Measurements from ENCODE around the gene JDP2. TPM values are rescaled to one million over a fixed set of nuclear protein-coding genes. Genes with fewer than 3 reads are reported as not detected.

JDP2 gene
- total RNA-seq, 2 donors from 2014 or later: 81.8 to 100 TPM

- H3K4me1 ChIP-seq (ENCODE audit: control insufficient read depth in 1 of 2, low read depth in 2 of 2): peaks cover 7 to 11% of the 10 kb centered on the region in 2 donors
- H3K27ac ChIP-seq: no peak overlapping the region
- H3K27me3 ChIP-seq (replicated peaks; ENCODE audit: insufficient read depth): no peaks in the 10 kb centered on the region
- TF ChIP-seq, protein P1, sequence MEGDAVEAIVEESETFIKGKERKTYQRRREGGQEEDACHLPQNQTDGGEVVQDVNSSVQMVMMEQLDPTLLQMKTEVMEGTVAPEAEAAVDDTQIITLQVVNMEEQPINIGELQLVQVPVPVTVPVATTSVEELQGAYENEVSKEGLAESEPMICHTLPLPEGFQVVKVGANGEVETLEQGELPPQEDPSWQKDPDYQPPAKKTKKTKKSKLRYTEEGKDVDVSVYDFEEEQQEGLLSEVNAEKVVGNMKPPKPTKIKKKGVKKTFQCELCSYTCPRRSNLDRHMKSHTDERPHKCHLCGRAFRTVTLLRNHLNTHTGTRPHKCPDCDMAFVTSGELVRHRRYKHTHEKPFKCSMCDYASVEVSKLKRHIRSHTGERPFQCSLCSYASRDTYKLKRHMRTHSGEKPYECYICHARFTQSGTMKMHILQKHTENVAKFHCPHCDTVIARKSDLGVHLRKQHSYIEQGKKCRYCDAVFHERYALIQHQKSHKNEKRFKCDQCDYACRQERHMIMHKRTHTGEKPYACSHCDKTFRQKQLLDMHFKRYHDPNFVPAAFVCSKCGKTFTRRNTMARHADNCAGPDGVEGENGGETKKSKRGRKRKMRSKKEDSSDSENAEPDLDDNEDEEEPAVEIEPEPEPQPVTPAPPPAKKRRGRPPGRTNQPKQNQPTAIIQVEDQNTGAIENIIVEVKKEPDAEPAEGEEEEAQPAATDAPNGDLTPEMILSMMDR (IDR thresholded peaks at IDR 0.05): no peak
- no peak for ATAC-seq (ENCODE audit: insufficient number of reproducible peaks, low FRiP score, low read depth)
- no peak overlapping the region for H3K4me3 ChIP-seq
- H3K36me3 ChIP-seq: no peaks in the 10 kb centered on the region
- DNase-seq (ENCODE audit: low spot score): no peak
- H3K9me3 ChIP-seq: no peaks in the 10 kb centered on the region
Observed at GRCh38 chr14:75383721-75384120, 44.1 kb upstream of the JDP2 start.

DNA sequence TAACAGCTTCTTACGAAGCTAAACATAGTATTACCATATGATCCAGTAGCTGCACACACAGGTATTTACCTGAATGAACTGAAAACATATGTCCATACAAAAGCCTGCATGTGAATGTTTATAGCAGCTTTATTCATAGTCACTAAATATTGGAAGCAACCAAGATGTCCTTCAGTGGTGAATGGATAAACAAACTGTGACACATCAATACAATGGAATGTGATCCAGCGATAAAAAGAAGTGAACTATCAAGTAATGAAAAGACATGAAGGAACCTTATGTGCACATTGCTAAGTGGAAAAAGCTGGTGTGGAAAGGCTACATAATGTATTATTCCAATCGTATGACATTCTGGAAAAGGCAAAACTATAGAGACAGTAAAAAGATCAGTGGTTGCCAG lies 38.1 kb upstream of the JDP2 start:
- ATAC-seq (ENCODE audit: insufficient number of reproducible peaks, low FRiP score, low read depth) (no peak), DNase-seq (ENCODE audit: low spot score) (no peak)
- no peaks in the 10 kb centered on the region for H3K4me1 ChIP-seq (ENCODE audit: control insufficient read depth in 1 of 2, low read depth in 2 of 2)
- TF ChIP-seq, protein P1 (IDR thresholded peaks at IDR 0.05): no peak
- H3K27me3 ChIP-seq (replicated peaks; ENCODE audit: insufficient read depth): no peaks in the 10 kb centered on the region
- H3K9me3 ChIP-seq: no peaks in the 10 kb centered on the region
- no peaks in the 10 kb centered on the region for H3K36me3 ChIP-seq
- H3K27ac ChIP-seq: no peak overlapping the region
- no peak overlapping the region for H3K4me3 ChIP-seq

DNA sequence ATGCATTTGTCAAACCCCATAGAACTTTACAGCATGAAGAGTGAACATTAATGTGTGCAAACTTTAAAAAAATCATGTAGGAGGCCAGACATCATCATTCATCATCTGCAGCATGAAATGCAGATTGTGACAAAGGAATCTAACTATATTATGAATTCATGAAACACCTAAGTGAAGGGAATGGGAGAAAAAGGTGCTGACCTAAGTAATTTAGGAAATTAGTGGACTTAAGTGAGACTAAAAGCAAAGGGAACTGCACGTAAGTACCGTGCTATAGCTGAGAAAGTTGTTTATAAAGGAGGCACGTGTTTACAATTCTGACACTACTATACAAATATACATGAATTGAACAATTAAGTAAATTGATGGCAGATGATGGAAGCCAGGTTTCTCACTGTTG lies 37.6 kb upstream of the JDP2 start:
- Histone ChIP-seq H3K36me3 (no peaks in the 10 kb centered on the region), H3K27me3 (replicated peaks; ENCODE audit: insufficient read depth) (no peaks in the 10 kb centered on the region), H3K4me1 (ENCODE audit: control insufficient read depth in 1 of 2, low read depth in 2 of 2) (no peaks in the 10 kb centered on the region), H3K4me3 (no peak overlapping the region), H3K27ac (no peak overlapping the region), H3K9me3 (no peaks in the 10 kb centered on the region)
- TF ChIP-seq, protein P1 (IDR thresholded peaks at IDR 0.05): no peak
- DNase-seq (ENCODE audit: low spot score): no peak
- no peak for ATAC-seq (ENCODE audit: insufficient number of reproducible peaks, low FRiP score, low read depth)

- Histone ChIP-seq H3K4me1 (ENCODE audit: control insufficient read depth in 1 of 2, low read depth in 2 of 2) (no peaks in the 10 kb centered on the region), H3K4me3 (no peak overlapping the region), H3K27me3 (replicated peaks; ENCODE audit: insufficient read depth) (no peaks in the 10 kb centered on the region), H3K9me3 (no peaks in the 10 kb centered on the region), H3K27ac (no peak overlapping the region), H3K36me3 (no peaks in the 10 kb centered on the region)
- TF ChIP-seq, protein P1 (IDR thresholded peaks at IDR 0.05): no peak
- DNase-seq (ENCODE audit: low spot score) (no peak), ATAC-seq (ENCODE audit: insufficient number of reproducible peaks, low FRiP score, low read depth) (no peak)
Observed at GRCh38 chr14:75391953-75392352, 35.9 kb upstream of the JDP2 start.

- ATAC-seq (ENCODE audit: insufficient number of reproducible peaks, low FRiP score, low read depth) (no peak), DNase-seq (ENCODE audit: low spot score) (no peak)
- no peak overlapping the region for H3K4me3 ChIP-seq
- TF ChIP-seq, protein P1 (IDR thresholded peaks at IDR 0.05): no peak
- no peak overlapping the region for H3K27ac ChIP-seq
- no peaks in the 10 kb centered on the region for H3K4me1 ChIP-seq (ENCODE audit: control insufficient read depth in 1 of 2, low read depth in 2 of 2)
- H3K27me3 ChIP-seq (replicated peaks; ENCODE audit: insufficient read depth): no peaks in the 10 kb centered on the region
- no peaks in the 10 kb centered on the region for H3K9me3 ChIP-seq
- no peaks in the 10 kb centered on the region for H3K36me3 ChIP-seq
Observed at GRCh38 chr14:75392686-75393641, 34.9 kb upstream of the JDP2 start.

Measured in thoracic aorta (tissue), 2 donors.